Endothelial cell of umbilical vein (primary cell): ENCODE data around the gene CKAP2.
"Not testable (repeated sequence)": the region's sequence is repeated elsewhere in the genome, so short reads cannot be mapped to it uniquely, and the experiment has no call there.

Source experiments
- EZH2 ChIP-seq: IDR thresholded peaks from 2 replicates; pipeline ENCODE4 v1.6.1; 2012; ENCODE audit warnings: borderline replicate concordance, low read depth, mild to moderate bottlenecking, moderate library complexity, low read length, inconsistent platforms; ENCODE audit not compliant: severe bottlenecking
- GATA2 ChIP-seq: IDR thresholded peaks from 2 replicates; pipeline ENCODE4 v1.7.0; 2011; ENCODE audit warnings: low read depth, mild to moderate bottlenecking, moderate library complexity, mixed read lengths, low read length; ENCODE audit not compliant: insufficient read length, insufficient read depth
- TF ChIP-seq, protein P1 (sequence below), 2 donors: IDR thresholded peaks; 1 replicate in 1 of 2; 2 replicates in 1 of 2; pipeline ENCODE4 v1.5.1; 2011; ENCODE audit warnings: low read length in 2 of 2, mild to moderate bottlenecking in 2 of 2, moderate library complexity in 2 of 2, control low read depth in 1 of 2, inconsistent platforms in 1 of 2, low read depth in 1 of 2; ENCODE audit not compliant: insufficient read depth in 1 of 2; ENCODE audit errors: extremely low read depth in 1 of 2

DNA sequence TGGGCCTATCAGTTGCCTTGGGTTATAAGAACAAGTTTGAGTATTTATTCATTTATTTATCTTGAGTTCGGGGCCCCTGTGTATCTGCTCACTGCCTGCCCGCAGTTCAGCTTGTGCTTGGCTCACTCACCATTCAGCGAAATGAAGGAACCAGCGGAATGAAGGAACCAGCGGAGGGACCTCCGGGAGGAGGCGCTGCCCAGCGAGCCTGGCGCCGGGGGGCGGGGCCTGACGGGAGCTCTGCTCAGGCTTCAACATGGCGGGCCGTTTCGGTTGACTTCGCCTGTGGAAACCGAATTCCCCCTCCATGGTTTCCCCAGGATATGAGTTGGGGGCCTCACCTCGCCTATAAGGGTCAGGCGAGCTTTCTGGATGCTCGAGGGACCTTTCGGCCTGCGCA is 33.5 kb downstream of the CKAP2 start:
- TF ChIP-seq EZH2, GATA2: not testable (repeated sequence)
- TF ChIP-seq, protein P1, sequence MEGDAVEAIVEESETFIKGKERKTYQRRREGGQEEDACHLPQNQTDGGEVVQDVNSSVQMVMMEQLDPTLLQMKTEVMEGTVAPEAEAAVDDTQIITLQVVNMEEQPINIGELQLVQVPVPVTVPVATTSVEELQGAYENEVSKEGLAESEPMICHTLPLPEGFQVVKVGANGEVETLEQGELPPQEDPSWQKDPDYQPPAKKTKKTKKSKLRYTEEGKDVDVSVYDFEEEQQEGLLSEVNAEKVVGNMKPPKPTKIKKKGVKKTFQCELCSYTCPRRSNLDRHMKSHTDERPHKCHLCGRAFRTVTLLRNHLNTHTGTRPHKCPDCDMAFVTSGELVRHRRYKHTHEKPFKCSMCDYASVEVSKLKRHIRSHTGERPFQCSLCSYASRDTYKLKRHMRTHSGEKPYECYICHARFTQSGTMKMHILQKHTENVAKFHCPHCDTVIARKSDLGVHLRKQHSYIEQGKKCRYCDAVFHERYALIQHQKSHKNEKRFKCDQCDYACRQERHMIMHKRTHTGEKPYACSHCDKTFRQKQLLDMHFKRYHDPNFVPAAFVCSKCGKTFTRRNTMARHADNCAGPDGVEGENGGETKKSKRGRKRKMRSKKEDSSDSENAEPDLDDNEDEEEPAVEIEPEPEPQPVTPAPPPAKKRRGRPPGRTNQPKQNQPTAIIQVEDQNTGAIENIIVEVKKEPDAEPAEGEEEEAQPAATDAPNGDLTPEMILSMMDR (IDR thresholded peaks at IDR 0.05; ENCODE audit: extremely low read depth in 1 of 2, insufficient read depth in 1 of 2, low read depth in 1 of 2, low read length in 2 of 2): not testable (repeated sequence)
